HG03095 (cell line): ENCODE data around the gene PDE4A.
A peak's percentile ranks its signal among the peaks of the same experiment; 100 is the strongest.
"Not testable (repeated sequence)": the region's sequence is repeated elsewhere in the genome, so short reads cannot be mapped to it uniquely, and the experiment has no call there.

Experiments used
- ATAC-seq: cut with Tn5 transposase; IDR thresholded peaks from one replicate; pipeline ENCODE4 v1.9.1; 2021; ENCODE audit warnings: moderate library complexity; ENCODE audit not compliant: unreplicated experiment

The PDE4A gene

GRCh38 chr19:10403137-10404021 lies 17.0 kb upstream of the PDE4A start, which contains the start of gene CDC37:
Gene CDC37, minus strand, starts transcription at chr19:10403542. Its CDS starts 63 bp downstream, at chr19:10403479.
- peak; percentile 67 for ATAC-seq

DNA sequence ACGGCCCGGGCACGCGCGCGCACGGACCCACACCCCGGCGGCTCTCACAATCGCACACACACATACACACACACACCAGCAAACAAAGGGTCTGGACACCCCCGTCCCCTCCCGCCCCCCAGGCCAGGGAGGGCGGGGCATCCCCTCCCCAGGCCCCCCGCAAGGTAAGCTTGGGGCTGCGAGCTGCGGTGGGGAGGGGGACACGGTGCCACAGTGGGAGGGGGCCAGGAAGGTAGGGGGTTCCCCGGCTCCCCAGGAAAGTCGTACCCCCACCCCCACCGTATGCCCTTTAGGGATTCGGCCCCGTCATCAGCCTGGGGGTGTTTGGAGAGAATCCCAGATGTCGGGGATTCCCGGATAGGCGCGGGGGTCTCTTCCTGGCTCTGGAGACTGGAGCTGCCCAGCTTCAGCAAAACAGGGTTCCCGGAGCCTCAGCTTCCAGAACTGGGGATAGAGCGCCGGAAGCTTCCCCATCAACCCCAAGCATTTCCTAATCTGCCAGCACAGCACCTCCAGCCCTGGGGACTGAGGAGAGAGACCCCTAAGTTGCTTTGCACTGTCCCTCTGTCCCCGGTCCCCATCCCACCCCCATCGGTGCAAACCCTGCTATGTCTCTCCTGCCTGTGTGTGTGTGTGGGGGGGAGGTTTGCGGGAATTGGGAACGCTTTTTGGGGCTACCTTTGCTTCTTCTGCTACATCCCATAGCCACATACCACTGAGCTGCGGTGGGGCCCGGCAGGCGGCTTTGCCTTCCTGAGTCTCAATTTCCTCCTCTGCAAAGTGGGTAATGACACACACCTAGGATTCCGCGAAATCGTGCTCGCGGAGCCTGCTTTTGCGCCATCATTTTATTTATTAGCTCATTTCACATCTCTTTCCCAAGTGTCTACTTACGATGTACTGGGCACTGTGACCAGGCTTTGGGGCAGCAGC lies 15.2 kb upstream of the PDE4A start:
- no peak for ATAC-seq

GRCh38 chr19:10406191-10406590 lies 14.1 kb upstream of the PDE4A start:
- no peak for ATAC-seq

GRCh38 chr19:10407096-10407495 lies 13.2 kb upstream of the PDE4A start:
- ATAC-seq: no peak

- no peak for ATAC-seq
Observed at GRCh38 chr19:10408511-10409283, 11.6 kb upstream of the PDE4A start.

GRCh38 chr19:10411224-10411623 lies 9.1 kb upstream of the PDE4A start:
- ATAC-seq: not testable (repeated sequence)

DNA sequence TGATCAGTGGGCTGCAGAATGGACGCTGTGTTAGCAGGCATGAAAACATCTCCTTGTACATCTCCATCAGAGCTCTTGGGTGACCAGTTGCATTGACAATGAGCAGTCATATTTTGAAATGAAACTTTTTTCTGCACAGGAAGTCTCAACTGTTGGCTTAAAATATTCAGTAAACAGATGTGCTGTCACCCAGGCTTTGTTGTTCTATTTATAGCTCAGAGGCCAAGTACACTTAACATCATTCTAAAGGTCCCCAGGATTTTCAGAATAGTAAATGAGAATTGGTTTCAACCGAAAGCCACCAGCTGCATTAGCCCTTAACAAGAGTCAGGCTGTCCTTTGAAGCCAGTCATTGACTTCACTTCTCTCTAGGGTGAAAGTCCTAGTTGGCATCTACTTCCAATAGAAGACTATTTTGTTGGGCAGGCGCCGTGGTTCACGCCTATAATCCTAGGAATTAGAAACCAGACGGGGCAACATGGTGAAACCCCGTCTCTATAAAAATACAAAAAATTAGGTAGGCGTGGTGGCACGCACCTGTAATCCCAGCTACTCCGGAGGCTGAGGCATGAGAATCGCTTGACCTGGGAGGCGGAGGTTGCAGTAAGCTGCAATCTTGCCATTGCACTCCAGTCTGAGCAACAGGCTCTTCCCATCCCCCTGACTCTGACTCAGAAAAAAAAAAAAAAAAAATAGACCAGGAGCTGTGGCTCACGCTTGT lies 7.9 kb upstream of the PDE4A start:
- peak; percentile 53 for ATAC-seq

DNA sequence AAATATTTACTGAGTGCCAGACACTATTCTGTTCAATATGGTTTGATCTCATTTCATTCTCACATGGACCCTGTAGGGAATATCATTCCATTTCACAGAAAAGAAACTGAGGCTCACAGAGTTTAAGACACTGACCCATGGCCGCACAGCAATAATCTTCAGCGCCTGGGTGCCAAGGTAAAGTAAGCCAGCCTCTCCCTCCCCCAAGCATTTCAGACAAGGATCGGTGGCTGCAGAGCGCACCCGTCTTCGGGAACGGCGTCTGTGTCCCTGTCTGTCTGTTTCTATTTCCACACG lies 4.3 kb upstream of the PDE4A start:
- ATAC-seq: no peak

DNA sequence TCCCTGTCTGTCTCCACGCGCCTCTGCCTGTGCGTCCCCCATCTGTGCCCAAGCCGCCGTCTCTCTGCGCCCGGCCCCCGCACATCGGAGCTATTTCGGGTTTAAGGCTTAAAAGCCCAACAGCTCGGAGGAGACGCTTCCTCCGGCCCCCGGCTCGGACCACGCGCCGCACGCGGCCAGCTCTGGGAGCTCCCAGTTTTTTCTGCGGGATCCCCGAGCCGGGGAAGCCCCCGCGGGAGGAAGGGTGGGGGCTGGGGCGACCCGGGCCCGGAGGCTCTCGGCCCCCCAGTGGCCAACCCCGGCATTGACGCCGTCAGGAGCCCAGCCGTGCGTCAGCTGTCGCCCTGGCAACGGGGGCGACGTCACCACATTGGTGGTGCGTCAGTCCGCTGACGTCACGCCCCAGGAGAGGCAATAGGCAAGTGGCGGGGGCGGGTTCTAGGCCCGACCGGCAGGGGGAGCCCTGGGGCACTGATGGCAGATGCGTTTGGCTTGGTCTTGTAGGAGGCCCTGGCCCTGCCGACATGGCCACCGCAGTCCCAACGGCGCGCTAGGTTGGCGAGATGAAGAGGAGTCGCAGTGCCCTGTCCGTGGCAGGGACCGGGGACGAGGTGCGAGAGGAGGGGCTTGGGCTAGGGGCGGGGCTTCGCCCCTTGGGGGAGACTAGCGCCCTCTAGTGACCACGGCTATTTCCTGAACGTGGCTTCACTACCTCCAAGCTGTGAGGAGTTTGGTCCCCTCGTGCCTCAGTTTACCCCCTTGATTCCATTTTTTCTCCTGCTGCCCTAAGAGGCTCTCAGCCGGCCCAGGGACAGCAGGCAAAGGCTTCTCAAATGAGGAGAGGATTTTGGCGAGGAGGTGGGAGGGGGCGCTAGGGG lies 3.7 kb upstream of the PDE4A start:
- no peak for ATAC-seq

DNA sequence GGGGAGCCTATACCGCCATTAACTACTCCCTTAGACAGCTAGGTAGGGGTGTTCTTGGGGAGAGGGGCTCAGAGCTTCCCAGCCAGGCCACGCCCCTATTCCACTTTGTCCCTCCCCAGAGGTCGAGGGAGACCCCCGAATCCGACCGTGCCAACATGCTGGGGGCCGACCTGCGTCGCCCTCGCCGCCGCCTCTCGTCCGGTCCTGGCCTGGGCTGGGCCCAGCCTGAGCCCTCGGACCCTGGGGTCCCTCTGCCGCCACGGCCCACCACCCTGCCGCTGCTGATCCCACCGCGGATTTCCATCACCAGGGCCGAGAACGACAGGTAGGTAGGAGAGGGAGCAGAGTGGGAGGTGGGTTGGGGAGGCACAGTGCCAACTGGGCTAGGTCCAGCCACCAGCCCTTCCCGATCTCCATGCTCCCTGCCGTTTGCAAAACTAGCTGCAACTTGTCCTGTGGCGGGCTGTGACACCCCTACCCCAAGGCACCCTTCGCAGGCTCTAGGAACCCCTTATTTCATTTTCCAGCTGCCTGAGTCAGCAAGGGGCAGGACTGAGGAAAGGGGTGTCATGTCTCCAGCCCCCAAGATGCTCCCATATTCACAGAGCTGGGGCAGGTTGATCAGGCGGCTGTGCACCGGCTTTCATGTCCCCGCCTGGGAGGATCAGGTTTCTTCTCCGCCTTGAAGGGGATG lies 2.6 kb upstream of the PDE4A start:
- no peak for ATAC-seq

DNA sequence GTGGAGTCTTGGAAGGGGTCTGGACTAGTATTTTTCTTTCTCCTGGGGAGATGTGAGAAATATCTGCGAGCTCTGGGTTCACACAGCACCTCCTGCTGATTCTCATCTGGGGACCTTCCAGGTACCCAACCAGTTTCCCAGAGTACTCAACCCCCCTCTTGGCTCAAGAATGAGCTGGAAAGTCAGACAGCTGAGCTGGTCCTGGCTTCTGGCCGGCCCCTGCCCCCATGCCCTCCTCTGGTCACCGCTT lies 2.2 kb upstream of the PDE4A start:
- ATAC-seq: no peak

DNA sequence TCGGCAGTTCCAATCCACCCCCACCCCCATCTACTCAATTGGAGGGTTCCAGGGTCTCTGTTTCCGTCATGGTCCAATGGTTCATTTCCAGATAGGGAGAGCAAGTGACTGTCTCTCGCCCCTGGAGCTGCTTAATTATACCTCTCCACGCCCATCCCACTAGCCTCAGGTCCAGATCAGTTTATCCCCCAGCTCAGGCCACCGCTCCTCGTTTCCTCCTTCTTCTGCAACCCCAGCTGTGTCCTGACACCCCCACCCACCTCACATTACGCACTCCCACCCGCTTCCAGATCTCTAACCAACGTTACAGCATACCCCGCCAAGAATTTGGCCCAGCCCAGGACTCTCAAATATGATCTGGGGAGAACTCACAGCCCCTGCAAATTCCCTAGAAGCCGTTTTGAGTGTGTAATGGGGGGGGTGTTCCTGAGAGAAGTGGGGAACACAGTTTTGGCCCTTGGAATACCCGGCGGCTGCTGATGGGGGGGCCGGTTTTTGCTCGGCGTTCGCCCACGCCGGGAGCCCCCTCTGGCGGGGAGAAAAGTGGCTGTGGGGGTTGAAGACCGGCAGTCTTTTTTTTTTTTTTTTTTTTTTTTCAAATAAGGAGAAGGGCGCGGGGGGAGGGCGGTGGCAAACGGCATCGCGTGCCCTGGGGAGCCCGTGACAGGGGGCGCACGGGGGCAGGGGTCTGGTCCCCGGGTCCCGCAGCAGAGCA lies 1.7 kb upstream of the PDE4A start:
- ATAC-seq: no peak

- ATAC-seq: no peak
Observed at GRCh38 chr19:10419200-10419645, 1.1 kb upstream of the PDE4A start.

GRCh38 chr19:10419646-10420443 lies 493 bp upstream of the PDE4A start:
- ATAC-seq: no peak

DNA sequence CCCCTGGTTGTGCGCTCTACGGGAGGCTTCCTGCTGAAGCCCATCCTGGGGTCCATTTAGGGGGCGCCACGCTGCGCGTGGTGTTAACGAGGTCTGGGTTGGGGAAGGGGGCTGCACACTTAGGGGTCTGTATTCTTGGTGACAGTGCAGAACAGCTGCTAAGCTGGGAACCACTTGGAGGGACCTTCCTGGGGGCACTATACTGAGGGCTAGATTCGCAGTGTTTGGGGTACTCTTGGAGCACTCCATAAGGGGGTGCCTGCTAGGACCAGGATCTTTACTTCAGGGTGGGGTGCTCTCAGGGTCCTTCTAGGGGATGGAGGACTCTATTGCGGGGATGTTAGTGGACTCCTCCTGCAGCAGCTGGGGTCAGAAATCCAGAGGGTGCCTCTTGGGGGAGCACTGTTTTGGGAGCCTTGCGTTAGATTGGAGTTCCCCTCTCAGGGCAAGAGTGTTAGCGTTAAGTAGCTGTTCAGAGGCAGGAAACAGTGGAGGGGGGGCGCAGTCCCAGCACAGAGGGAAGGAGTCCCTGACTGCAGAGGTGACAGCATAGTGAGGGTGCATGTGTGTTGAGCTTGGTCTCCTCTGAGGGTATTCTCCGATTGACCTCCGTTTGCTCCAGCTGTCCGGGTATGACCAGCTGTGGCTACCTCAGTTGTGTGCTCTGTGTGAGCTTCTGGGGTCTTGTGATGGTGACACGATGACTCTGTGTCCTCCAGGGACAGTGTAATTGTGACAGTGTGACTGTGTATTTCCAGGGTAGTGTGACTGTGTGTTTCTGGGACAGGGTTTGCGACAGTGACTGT lies 1.1 kb downstream of the PDE4A start:
- ATAC-seq: no peak

DNA sequence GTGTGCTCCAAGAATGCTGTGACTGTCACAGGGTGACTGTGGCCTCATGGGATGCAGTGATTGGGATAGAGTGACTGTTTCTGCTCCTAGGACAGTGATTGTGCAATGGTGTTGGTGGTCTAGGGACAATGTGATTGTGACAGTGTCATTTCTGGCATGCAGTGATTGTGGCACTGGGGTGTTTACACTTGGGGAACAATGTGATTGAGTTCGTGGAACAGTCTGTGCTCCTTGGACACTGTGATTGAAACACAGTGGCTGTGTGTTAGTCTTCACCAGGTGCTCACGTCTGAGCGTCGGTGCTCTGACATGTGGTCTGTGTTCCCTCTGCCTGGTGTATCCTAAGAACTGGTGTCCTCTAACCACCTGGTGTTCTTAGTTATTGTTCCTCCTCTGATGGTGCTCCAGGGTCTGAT lies 1.7 kb downstream of the PDE4A start:
- ATAC-seq: no peak

- no peak for ATAC-seq
Observed at GRCh38 chr19:10422846-10423245, 2.5 kb downstream of the PDE4A start.
